Inflammatory macrophage treated with lipopolysaccharide for 4 hours (primary cell): Measurements from ENCODE around the gene S100PBP.
"Not testable (repeated sequence)": the region's sequence is repeated elsewhere in the genome, so short reads cannot be mapped to it uniquely, and the experiment has no call there.

Experiments used
- DNase-seq: peaks from one replicate; pipeline ENCODE4 v3.0.0-alpha.2; 2020

The S100PBP gene

DNA sequence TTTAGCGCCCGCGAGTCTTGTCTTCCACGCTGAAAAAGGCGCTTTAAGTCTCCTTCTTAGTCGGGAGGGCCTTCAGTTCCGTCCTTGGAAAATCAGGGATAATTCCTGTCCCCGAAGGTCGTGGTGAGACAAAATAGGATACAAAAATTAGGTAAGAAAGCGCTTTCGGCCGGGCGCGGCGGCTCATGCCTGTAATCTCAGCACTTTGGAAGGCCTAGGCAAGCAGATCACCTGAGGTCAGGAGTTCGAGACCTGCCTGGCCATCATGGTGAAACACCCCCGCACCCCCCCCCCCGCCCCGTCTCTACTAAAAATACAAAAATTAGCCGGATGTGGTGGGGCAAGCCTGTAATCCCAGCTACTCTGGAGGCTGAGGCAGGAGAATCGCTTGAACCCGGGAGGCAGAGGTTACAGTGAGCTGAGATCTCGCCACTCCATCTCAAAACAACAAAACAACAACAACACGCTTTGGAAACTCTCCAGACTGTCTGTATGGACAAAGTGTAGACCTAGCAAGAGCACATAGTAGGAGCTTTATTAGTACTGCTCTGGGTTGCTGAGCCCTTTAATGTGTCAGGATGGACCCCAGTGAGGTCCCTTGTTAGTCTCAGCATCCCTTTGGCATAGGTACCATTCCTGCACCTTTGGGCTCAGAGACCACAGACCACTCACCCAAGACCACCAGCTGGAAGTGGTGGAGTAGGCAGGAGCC is 84.5 kb downstream of the S100PBP start:
- DNase-seq = no peak

GRCh38 chr1:32902535-32902920 is 85.1 kb downstream of the S100PBP start:
- no peak for DNase-seq

DNA sequence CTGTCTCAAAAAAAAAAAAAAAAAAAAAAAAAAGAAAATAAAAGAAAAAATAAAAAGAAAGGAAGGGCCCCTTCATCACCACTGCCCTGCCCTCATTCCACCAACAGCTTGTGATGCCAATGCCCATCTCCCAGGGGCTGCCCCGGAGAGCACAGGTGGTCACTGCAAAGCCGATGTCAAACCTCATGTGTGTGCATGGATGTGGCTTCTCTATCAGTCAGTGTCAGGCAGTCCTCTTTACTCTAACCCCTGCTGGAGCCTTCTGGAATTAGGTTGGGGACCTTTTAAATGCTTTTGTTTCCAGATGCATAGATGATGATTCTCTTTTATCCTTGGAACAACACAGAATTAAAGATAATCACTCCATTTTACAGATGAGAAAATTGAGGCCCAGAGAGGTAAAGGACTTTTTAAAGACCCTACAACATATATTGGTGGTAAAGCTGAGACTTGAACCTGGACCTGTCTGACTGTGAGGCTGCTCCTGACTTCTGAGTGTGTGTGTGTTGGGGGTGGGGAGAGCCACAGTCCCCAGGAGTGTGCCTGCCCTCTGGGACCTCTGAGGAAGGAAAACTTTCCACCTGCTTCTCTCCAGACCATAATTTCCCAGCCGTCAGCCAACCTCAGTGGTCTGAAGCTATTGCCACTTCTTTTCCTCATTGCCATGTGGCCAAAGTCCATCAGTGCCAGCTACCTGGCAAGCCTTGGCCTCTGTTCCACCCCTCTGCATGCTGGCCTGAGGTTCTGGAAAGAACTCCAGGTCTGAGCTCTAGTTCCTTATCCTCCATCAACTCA is 86.7 kb downstream of the S100PBP start:
- DNase-seq = no peak

GRCh38 chr1:32904797-32905196 is 87.3 kb downstream of the S100PBP start:
- no peak for DNase-seq

- not testable (repeated sequence) for DNase-seq
Observed at GRCh38 chr1:32905588-32905987, 88.1 kb downstream of the S100PBP start.

DNA sequence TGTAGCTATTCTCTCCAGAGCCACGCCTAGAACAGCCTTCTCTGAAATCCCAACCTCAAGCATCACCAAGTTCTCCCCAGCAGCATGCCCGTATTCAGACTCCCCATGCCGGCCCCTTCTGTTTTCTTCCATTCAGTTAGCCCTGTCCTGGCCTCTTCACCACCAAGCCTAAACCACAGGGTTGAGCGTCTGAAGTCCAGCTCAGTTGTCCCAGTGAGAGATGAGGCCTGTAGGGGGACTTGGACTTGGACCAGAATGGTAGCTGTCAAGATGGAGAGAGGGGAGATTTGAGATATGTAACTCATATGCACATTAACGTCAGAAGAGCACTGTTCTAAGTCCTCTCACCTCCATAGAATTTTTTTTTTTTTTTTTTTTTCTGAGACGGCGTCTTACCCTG is 89.2 kb downstream of the S100PBP start:
- no peak for DNase-seq

DNA sequence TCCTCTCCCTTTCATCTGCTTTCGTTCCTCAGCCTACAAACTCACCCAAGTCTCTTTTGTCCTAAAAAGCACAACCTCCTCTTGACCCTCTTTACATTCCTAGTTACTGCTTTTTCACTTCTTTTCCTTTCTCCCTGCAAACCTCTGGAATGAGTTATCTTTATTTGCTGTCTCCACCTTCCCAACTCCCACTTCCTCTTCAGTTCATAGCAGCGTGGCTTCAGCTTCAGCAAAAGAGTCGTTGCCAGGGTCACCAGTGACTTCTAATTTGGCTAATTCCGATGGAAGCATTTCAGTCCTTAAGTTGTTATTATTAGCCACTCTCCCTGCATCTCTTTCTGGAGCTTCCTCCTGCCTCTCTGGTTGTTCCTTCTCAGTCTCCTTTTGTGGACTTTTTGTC is 90.0 kb downstream of the S100PBP start:
- DNase-seq = no peak
